GM12878 (cell line): ENCODE data around the gene GRB10. TPM values are rescaled to one million over a fixed set of nuclear protein-coding genes. Genes with fewer than 3 reads are reported as not detected.

Experiments
- ATAC-seq: fragments of 200-7000 bp; cut with Tn5 transposase; 3 replicates; pipeline ENCODE4 v1.9.1; 2020; ENCODE audit warnings: mild to moderate bottlenecking, moderate library complexity
- BruUV-seq: library from RNA; stranded (reverse); fragments of 400-500 nt; replicated peaks from 2 replicates; lab custom pipeline; 2021; lab: Mats Ljungman, UMichigan
- CTCF ChIA-PET: fragments of 300-600 bp; sonication (Branson Sonifier 250); formaldehyde crosslinking; extraction: SDS; loops from one replicate; lab custom pipeline; 2021; ENCODE audit warnings: inconsistent platforms; lab: Yijun Ruan, JAX
- POLR2A ChIA-PET: fragments of 350-600 bp; formaldehyde crosslinking; extraction: SDS; loops from one replicate; lab custom pipeline; 2021; ENCODE audit warnings: inconsistent platforms; lab: Charles Lee
- RAD21 ChIA-PET: fragments of 300-600 bp; sonication (Branson Sonifier 250); formaldehyde crosslinking; loops from one replicate; lab custom pipeline; 2023; ENCODE audit warnings: antibody characterized with exemption; ENCODE audit not compliant: unreplicated experiment; lab: Charles Lee
- SMC1A ChIA-PET: fragments of 300-600 bp; sonication (Branson Sonifier 250); formaldehyde crosslinking; loops from one replicate; lab custom pipeline; 2023; ENCODE audit not compliant: unreplicated experiment, uncharacterized antibody; lab: Charles Lee
- DNase-seq: peaks from one replicate; pipeline ENCODE4 v3.0.0-alpha.2; 2011; ENCODE audit warnings: low read depth, low spot score
- FAIRE-seq: peaks from 3 replicates; lab custom pipeline; 2011; peaks lifted over from hg19 to GRCh38; lab: Jason Lieb, UNC
- H2AFZ ChIP-seq: 2 replicates; pipeline ENCODE4 v1.6.0; 2011; ENCODE audit warnings: low read depth, low read length, control low read depth; ENCODE audit not compliant: control insufficient read depth
- H3K27ac ChIP-seq: 2 replicates; pipeline ENCODE4 v1.5.1; 2011; ENCODE audit warnings: control low read depth; ENCODE audit not compliant: control insufficient read depth, insufficient read depth
- H3K27me3 ChIP-seq, 2 experiments: replicated peaks in 1 of 2; 2 replicates each; pipeline versions ENCODE4 v1.6.0 to v1.6.1; 2011; ENCODE audit warnings: low read length in 1 of 2; ENCODE audit not compliant: control insufficient read depth in 2 of 2, insufficient read depth in 2 of 2
- H3K36me3 ChIP-seq, 2 experiments: 2 replicates each; pipeline ENCODE4 v1.5.1; 2011; ENCODE audit warnings: low read length in 1 of 2; ENCODE audit not compliant: control insufficient read depth in 2 of 2, insufficient read depth in 2 of 2
- H3K4me1 ChIP-seq: 2 replicates; pipeline ENCODE4 v1.6.1; 2011; ENCODE audit warnings: mild to moderate bottlenecking, low read length, moderate library complexity, mixed read lengths; ENCODE audit not compliant: control insufficient read depth, insufficient read depth
- H3K4me2 ChIP-seq: 2 replicates; pipeline ENCODE4 v1.6.0; 2011; ENCODE audit warnings: control low read depth; ENCODE audit not compliant: control insufficient read depth, insufficient read depth
- H3K4me3 ChIP-seq: fragments of 200-600 bp; sonication (generic); 2 replicates; pipeline ENCODE4 v1.5.1; 2016
- H3K79me2 ChIP-seq: 2 replicates; pipeline ENCODE4 v1.6.0; 2011; ENCODE audit warnings: low read length; ENCODE audit not compliant: control insufficient read depth, insufficient read depth
- H3K9ac ChIP-seq: 2 replicates; pipeline ENCODE4 v1.8.0; 2011; ENCODE audit warnings: low read length, control low read depth, mixed read lengths; ENCODE audit not compliant: control insufficient read depth, insufficient read depth
- H3K9me3 ChIP-seq: replicated peaks from 3 replicates; pipeline ENCODE4 v1.5.1; 2011; ENCODE audit warnings: mild to moderate bottlenecking, low read length; ENCODE audit not compliant: control insufficient read depth, insufficient read depth
- H4K20me1 ChIP-seq: 2 replicates; pipeline ENCODE4 v1.6.0; 2011; ENCODE audit not compliant: control insufficient read depth, insufficient read depth
- ATF7 ChIP-seq: fragments of 450-650 bp; IDR thresholded peaks from 2 replicates; pipeline ENCODE4 v1.6.1; 2016; ENCODE audit warnings: low read depth, mild to moderate bottlenecking
- CBFB ChIP-seq: IDR thresholded peaks from 2 replicates; pipeline ENCODE4 v1.6.1; 2016; ENCODE audit warnings: antibody characterized with exemption, low read depth
- CHD1 ChIP-seq: IDR thresholded peaks from 2 replicates; pipeline ENCODE4 v1.6.1; 2012; ENCODE audit warnings: low read depth, low read length, improper control_type of control experiment
- E2F4 ChIP-seq: IDR thresholded peaks from 2 replicates; pipeline ENCODE4 v1.6.1; 2012; ENCODE audit warnings: low read depth, low read length, improper control_type of control experiment
- ESRRA ChIP-seq: IDR thresholded peaks from 2 replicates; pipeline ENCODE4 v1.6.1; 2012; ENCODE audit warnings: mild to moderate bottlenecking, low read length, improper control_type of control experiment
- HDAC6 ChIP-seq: fragments of 200-600 bp; sonication (generic); IDR thresholded peaks from one replicate; pipeline ENCODE4 v1.8.0; 2017; ENCODE audit warnings: antibody characterized with exemption; ENCODE audit not compliant: unreplicated experiment
- KDM1A ChIP-seq: fragments of 200-600 bp; sonication (generic); IDR thresholded peaks from 2 replicates; pipeline ENCODE4 v1.6.1; 2016; ENCODE audit warnings: borderline replicate concordance
- MTA3 ChIP-seq: IDR thresholded peaks from 2 replicates; pipeline ENCODE4 v1.6.1; 2012; ENCODE audit warnings: low read length, inconsistent platforms, borderline replicate concordance
- PAX5 ChIP-seq: IDR thresholded peaks from 2 replicates; pipeline ENCODE4 v1.6.1; 2011; ENCODE audit warnings: low read depth, low read length, borderline replicate concordance
- SREBF1 ChIP-seq: IDR thresholded peaks from 2 replicates; pipeline ENCODE4 v1.6.1; 2012; ENCODE audit warnings: mild to moderate bottlenecking, low read length
- SUZ12 ChIP-seq: fragments of 200-600 bp; sonication (generic); IDR thresholded peaks from one replicate; pipeline ENCODE4 v1.6.1; 2018; ENCODE audit warnings: antibody characterized with exemption, mild to moderate bottlenecking; ENCODE audit not compliant: unreplicated experiment
- TAF1 ChIP-seq: IDR thresholded peaks from 2 replicates; pipeline ENCODE4 v1.6.1; 2011; ENCODE audit warnings: mild to moderate bottlenecking, low read depth, low read length, borderline replicate concordance
- YY1 ChIP-seq: IDR thresholded peaks from 2 replicates; pipeline ENCODE4 v1.6.1; 2011; ENCODE audit warnings: low read depth, mild to moderate bottlenecking, low read length
- ZNF24 ChIP-seq: fragments of 450-650 bp; IDR thresholded peaks from 2 replicates; pipeline ENCODE4 v1.6.1; 2017; ENCODE audit warnings: antibody characterized with exemption, mild to moderate bottlenecking
- WGBS: methylation state at CpG from one replicate; pipeline ENCODE4 v1.1.6; 2016; ENCODE audit warnings: low lambda C conversion rate; ENCODE audit not compliant: insufficient replicate concordance, insufficient coverage; ENCODE audit errors: missing lambda C conversion rate; 5-methylcytosine and 5-hydroxymethylcytosine counted together
- in situ Hi-C: fragments of 300-500 bp; cut with MboI; formaldehyde crosslinking; loops from 9 replicates; pipeline ENCODE4 v1.14.3; 2018; ENCODE audit warnings: mixed read lengths
- intact Hi-C: fragments of 100-400 bp; cut with micrococcal nuclease; formaldehyde crosslinking; loops from one replicate; pipeline ENCODE4 v1.14.2; 2022; ENCODE audit not compliant: unreplicated experiment
- polyA plus RNA-seq, 11 experiments: library from polyadenylated mRNA; depleted of rRNA in 4 of 11; unstranded in 6 of 11; stranded (reverse) in 5 of 11; fragments of >200 nt; fragmentation: Nextera tagmentation in 4 of 11; fragmentation: Illumina TruSeq in 1 of 11; extraction: Ambion mirVana in 4 of 11; extraction: Trizol in 1 of 11; gene quantifications; 1 replicate in 1 of 11; 2 replicates in 10 of 11; pipeline versions ENCODE4 v1.2.1 to v1.2.3, GENCODE V29; 2011 to 2016; ENCODE audit warnings: inconsistent platforms in 2 of 11, missing spikeins in 2 of 11, low read depth in 1 of 11
- total RNA-seq, 4 experiments: library from RNA; depleted of rRNA in 3 of 4; stranded (reverse); fragments of >200 nt in 3 of 4; fragmentation: Illumina TruSeq in 1 of 4; extraction: Trizol in 1 of 4; gene quantifications; 2 replicates each; pipeline versions ENCODE4 v1.2.1 to v1.2.3, GENCODE V29; 2013 to 2021
- TF ChIP-seq, protein P1 (sequence below): fragments of 450-650 bp; IDR thresholded peaks from 2 replicates; pipeline ENCODE4 v1.6.1; 2016; ENCODE audit warnings: mild to moderate bottlenecking, moderate library complexity, borderline replicate concordance
- TF ChIP-seq, protein P2 (sequence below), 3 experiments: IDR thresholded peaks in 2 of 3; conservative IDR thresholded peaks in 1 of 3; 2 replicates each; pipeline ENCODE4 v1.5.1; 2011; ENCODE audit warnings: low read depth in 3 of 3, low read length in 3 of 3, mild to moderate bottlenecking in 3 of 3, control low read depth in 2 of 3, moderate library complexity in 2 of 3, inconsistent platforms in 1 of 3, mixed read lengths in 1 of 3; ENCODE audit not compliant: control insufficient read depth in 2 of 3, insufficient read depth in 1 of 3; ENCODE audit errors: extremely low read depth in 1 of 3

The GRB10 gene
- total and polyA plus RNA-seq, 10 of the 15 experiments (the other 5 are each of a cell fraction or from before 2014, with no cell fraction given), result 0.04 to 0.33 TPM; not detected in 8

DNA sequence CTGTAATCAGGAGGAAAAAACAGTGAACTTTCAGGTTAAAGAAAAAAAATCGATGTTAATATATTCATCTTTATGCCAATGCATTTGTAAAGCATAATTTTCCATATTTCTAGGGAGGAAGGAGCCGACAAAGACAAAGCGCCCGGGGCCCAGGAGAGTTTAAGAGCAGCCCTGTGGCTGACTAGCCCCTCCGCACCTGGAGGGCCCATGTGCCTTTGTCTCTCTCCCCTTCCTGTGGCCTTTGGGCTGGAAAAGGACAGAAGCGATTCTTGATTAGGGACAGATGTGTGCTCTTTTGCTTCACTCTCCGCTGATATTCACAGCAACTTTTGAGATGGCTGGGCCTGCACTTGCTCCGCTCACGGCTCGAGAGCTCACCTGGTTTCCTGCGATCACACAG is 240.6 kb downstream of the GRB10 start (continued):
- TF ChIP-seq, protein P1, sequence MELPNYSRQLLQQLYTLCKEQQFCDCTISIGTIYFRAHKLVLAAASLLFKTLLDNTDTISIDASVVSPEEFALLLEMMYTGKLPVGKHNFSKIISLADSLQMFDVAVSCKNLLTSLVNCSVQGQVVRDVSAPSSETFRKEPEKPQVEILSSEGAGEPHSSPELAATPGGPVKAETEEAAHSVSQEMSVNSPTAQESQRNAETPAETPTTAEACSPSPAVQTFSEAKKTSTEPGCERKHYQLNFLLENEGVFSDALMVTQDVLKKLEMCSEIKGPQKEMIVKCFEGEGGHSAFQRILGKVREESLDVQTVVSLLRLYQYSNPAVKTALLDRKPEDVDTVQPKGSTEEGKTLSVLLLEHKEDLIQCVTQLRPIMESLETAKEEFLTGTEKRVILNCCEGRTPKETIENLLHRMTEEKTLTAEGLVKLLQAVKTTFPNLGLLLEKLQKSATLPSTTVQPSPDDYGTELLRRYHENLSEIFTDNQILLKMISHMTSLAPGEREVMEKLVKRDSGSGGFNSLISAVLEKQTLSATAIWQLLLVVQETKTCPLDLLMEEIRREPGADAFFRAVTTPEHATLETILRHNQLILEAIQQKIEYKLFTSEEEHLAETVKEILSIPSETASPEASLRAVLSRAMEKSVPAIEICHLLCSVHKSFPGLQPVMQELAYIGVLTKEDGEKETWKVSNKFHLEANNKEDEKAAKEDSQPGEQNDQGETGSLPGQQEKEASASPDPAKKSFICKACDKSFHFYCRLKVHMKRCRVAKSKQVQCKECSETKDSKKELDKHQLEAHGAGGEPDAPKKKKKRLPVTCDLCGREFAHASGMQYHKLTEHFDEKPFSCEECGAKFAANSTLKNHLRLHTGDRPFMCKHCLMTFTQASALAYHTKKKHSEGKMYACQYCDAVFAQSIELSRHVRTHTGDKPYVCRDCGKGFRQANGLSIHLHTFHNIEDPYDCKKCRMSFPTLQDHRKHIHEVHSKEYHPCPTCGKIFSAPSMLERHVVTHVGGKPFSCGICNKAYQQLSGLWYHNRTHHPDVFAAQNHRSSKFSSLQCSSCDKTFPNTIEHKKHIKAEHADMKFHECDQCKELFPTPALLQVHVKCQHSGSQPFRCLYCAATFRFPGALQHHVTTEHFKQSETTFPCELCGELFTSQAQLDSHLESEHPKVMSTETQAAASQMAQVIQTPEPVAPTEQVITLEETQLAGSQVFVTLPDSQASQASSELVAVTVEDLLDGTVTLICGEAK, result no peak
- TF ChIP-seq, protein P2, sequence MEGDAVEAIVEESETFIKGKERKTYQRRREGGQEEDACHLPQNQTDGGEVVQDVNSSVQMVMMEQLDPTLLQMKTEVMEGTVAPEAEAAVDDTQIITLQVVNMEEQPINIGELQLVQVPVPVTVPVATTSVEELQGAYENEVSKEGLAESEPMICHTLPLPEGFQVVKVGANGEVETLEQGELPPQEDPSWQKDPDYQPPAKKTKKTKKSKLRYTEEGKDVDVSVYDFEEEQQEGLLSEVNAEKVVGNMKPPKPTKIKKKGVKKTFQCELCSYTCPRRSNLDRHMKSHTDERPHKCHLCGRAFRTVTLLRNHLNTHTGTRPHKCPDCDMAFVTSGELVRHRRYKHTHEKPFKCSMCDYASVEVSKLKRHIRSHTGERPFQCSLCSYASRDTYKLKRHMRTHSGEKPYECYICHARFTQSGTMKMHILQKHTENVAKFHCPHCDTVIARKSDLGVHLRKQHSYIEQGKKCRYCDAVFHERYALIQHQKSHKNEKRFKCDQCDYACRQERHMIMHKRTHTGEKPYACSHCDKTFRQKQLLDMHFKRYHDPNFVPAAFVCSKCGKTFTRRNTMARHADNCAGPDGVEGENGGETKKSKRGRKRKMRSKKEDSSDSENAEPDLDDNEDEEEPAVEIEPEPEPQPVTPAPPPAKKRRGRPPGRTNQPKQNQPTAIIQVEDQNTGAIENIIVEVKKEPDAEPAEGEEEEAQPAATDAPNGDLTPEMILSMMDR (IDR thresholded peaks at IDR 0.05 in 2 of 3, conservative IDR thresholded peaks at IDR 0.05 in 1 of 3; ENCODE audit: control insufficient read depth in 2 of 3, extremely low read depth in 1 of 3, insufficient read depth in 1 of 3, low read depth in 3 of 3, low read length in 3 of 3), result no peak
- no peak for TF ChIP-seq ZNF24

DNA sequence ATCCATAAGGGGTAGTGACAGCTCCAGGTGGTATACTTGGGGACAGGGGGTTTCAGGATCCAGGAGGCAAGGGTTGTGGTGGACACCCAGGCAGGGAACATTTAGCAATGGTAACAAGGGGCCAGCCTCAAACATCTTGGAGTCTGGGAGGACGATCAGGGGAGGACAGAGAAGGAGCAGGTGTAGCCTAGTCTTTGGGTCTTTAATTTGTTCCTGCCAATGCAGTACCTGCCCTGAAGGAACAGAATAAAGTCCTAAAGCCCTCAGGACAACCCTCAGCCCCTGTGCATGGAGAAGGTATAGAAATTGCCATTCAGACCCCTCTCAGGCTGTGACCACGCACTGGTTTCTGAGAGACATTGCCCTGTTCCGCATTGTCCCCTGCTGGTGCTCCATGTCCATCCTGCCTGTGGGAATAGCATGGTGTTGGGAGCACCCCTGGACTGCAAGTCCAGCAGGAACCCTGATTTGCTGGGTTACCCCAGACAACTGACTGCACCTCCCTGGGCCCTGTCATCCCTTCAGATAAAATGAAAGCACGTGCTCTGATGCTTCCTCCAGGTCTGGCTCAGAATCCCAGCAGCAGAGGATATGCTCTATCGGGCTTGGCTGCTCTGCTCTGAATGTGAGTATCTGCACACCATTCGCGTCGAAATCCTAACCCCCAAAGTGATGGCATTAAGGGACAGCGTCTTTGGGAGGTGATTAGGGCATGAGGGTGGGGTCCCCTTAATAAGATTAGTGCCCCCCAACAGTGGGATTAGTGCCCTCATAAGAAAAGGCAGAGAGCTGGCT is 241.7 kb downstream of the GRB10 start:
- ChIA-PET RAD21 (no interaction called here), POLR2A (no interaction called here), CTCF (interaction anchor here (1.0 kb wide), 1 partner anchor 620 kb away, joined by 3 read pairs; no protein-coding TSS in a partner anchor), SMC1A (no interaction called here)
- Histone ChIP-seq H3K36me3 (no peaks in the 10 kb centered on the region), H3K4me2 (no peak overlapping the region), H3K4me1 (no peaks in the 10 kb centered on the region), H3K27me3 (peaks cover 0 to 1% of the 10 kb centered on the region in 2 experiments; a peak in 1 of 4 replicates), H3K27ac (no peak overlapping the region), H3K4me3 (no peak overlapping the region), H2AFZ (no peak overlapping the region), H4K20me1 (no peaks in the 10 kb centered on the region), H3K9ac (no peak overlapping the region), H3K9me3 (no peaks in the 10 kb centered on the region), H3K79me2 (no peaks in the 10 kb centered on the region)
- in situ Hi-C loops (no loop called here), intact Hi-C loops (no loop called here)
- DNase-seq, result no peak
- WGBS, result 28% methylated on average over 9 of the region's 9 CpGs
- ATAC-seq, result no peak
- no peak for FAIRE-seq
- BruUV-seq, result no TSS peak
- TF ChIP-seq HDAC6 (no peak), MTA3 (no peak), YY1 (no peak), E2F4 (no peak), TAF1 (no peak), ATF7 (no peak), ESRRA (no peak), CBFB (no peak), SUZ12 (no peak), PAX5 (no peak), KDM1A (no peak), SREBF1 (no peak), CHD1 (no peak)
